Upper lobe of right lung (tissue), 1 donor: ENCODE results near the gene GABARAPL2. TPM values are rescaled to one million over a fixed set of nuclear protein-coding genes. Genes with fewer than 3 reads are reported as not detected.

Source experiments
- ATAC-seq: fragments of 200-7000 bp; cut with Tn5 transposase; one replicate; pipeline ENCODE4 v1.9.1; 2020; ENCODE audit warnings: mild to moderate bottlenecking, moderate library complexity
- DNase-seq: peaks from one replicate; pipeline ENCODE4 v3.0.0-alpha.2; 2020
- H3K27ac ChIP-seq: fragments of 200-600 bp; one replicate; pipeline ENCODE4 v1.8.0; 2022
- H3K27me3 ChIP-seq: fragments of 200-600 bp; one replicate; pipeline ENCODE4 v1.8.0; 2022; ENCODE audit warnings: mild to moderate bottlenecking
- H3K36me3 ChIP-seq: fragments of 200-600 bp; one replicate; pipeline ENCODE4 v1.8.0; 2022
- H3K4me1 ChIP-seq: fragments of 200-600 bp; one replicate; pipeline ENCODE4 v1.8.0; 2022
- H3K4me3 ChIP-seq: fragments of 200-600 bp; one replicate; pipeline ENCODE4 v1.8.0; 2022; ENCODE audit warnings: mild to moderate bottlenecking
- H3K9me3 ChIP-seq: fragments of 200-600 bp; one replicate; pipeline ENCODE4 v1.8.0; 2022
- intact Hi-C: fragments of 100-400 bp; cut with DNase I; formaldehyde crosslinking; loops from one replicate; pipeline ENCODE4 v1.11.0; 2022
- total RNA-seq: library from RNA; stranded (reverse); fragmentation: NEBNext Ultra II Directional; extraction: Animal tissue kit (Norgen Biotek cat#: 25700); gene quantifications from one replicate; pipeline ENCODE4 v1.2.1, GENCODE V29; 2021
- TF ChIP-seq, protein P1 (sequence below): fragments of 200-600 bp; IDR thresholded peaks from one replicate; pipeline ENCODE4 v1.8.0; 2022; ENCODE audit warnings: antibody characterized with exemption
- donor health status: DM: no; HTN: yes; CAD: no; lungs with severe emphysema.

Gene GABARAPL2
- total RNA-seq, 1 donor from 2014 or later, result 109 TPM

DNA sequence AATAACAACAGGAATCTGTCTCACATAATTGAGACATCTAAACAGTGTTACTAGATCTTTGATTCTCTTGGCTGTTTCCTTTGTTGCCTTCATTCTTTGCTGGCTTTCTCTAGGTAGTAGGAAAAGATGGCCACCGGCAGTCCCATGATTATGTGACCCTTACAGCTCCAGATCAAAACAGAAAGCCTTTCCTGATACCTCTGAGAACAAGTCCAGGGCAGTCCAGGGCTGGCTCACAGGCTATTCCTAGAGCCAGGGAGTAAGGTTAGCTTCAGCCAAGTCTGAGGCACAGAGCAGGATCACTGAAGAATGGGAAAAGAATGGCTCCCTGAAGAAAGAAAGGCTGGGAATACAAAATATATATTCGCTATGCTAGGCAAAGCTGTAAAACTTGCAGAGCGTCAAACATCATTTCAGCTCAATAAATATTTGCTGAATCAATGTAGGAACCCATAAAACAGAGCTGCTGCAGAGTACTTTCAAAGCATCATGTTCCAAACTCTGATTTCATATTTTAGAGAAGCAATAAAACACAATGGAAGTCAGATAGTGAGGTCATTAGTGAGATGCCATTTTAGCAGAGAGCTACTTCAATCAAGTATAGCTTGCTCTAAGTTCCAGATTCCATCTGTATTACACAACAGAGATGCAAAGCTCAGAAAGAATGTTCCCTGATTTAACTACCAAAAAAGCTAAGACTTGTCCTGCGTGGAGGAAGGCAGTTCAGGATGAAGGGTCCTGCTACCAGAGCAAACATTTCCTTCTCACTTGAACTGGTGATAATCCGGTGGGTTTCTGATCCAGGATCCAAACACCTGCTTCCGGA, 33.5 kb downstream of the GABARAPL2 start:
- no peak for ATAC-seq
- no peak for DNase-seq
- Histone ChIP-seq H3K27me3 (no peaks in the 10 kb centered on the region), H3K4me3 (no peak overlapping the region), H3K36me3 (peaks cover 60% of the 10 kb centered on the region), H3K27ac (no peak overlapping the region), H3K4me1 (no peaks in the 10 kb centered on the region), H3K9me3 (no peaks in the 10 kb centered on the region)
- intact Hi-C loops, result no loop called here
- TF ChIP-seq, protein P1, sequence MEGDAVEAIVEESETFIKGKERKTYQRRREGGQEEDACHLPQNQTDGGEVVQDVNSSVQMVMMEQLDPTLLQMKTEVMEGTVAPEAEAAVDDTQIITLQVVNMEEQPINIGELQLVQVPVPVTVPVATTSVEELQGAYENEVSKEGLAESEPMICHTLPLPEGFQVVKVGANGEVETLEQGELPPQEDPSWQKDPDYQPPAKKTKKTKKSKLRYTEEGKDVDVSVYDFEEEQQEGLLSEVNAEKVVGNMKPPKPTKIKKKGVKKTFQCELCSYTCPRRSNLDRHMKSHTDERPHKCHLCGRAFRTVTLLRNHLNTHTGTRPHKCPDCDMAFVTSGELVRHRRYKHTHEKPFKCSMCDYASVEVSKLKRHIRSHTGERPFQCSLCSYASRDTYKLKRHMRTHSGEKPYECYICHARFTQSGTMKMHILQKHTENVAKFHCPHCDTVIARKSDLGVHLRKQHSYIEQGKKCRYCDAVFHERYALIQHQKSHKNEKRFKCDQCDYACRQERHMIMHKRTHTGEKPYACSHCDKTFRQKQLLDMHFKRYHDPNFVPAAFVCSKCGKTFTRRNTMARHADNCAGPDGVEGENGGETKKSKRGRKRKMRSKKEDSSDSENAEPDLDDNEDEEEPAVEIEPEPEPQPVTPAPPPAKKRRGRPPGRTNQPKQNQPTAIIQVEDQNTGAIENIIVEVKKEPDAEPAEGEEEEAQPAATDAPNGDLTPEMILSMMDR, result no peak

DNA sequence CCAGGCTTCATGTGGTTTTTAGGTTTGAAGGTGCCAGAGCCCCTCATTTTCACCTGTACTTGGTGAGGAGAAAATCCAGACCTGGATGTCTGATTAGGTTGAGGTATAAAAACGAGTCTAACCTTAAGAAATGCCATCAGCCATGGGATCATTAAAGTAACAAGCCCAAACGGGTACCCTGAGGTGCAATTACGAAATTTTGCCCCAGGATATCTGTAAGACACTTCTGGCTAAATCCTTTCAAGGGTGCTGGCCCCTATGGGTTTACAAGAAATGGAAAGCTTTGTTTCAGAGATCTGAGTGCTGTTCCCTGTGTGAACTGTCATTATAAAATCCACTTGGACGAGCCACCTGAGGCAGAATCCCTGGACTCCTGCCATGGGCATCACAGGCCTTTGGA, 37.1 kb downstream of the GABARAPL2 start:
- Histone ChIP-seq H3K27ac (no peak overlapping the region), H3K36me3 (peaks cover 74% of the 10 kb centered on the region), H3K9me3 (no peaks in the 10 kb centered on the region), H3K4me3 (no peak overlapping the region), H3K27me3 (no peaks in the 10 kb centered on the region), H3K4me1 (no peaks in the 10 kb centered on the region)
- DNase-seq, result no peak
- no peak for ATAC-seq
- intact Hi-C loops, result no loop called here
- TF ChIP-seq, protein P1, result no peak

DNA sequence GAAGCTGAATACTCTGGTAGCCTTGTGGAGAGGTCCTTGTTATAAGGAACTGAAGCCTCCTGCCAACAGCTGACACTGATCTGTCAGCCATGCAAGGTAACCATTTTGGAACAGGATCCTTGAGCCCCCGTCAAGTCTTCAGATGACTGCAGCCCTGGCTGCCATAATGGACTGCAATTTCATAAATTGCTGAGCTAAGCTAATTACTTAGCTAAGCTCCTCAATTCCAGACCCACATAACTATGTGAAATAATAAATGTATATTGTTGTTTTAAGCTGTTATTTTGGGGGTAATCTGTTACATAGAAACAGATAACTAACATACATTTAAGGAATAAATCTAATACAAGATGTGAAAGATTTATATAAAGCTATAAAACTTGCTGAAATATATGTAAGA, 40.3 kb downstream of the GABARAPL2 start:
- DNase-seq (no peak), ATAC-seq (no peak)
- Histone ChIP-seq H3K4me3 (no peak overlapping the region), H3K27me3 (no peaks in the 10 kb centered on the region), H3K27ac (no peak overlapping the region), H3K36me3 (peaks cover 79% of the 10 kb centered on the region), H3K4me1 (no peaks in the 10 kb centered on the region), H3K9me3 (no peaks in the 10 kb centered on the region)
- TF ChIP-seq, protein P1, result no peak
- intact Hi-C loops, result no loop called here

DNA sequence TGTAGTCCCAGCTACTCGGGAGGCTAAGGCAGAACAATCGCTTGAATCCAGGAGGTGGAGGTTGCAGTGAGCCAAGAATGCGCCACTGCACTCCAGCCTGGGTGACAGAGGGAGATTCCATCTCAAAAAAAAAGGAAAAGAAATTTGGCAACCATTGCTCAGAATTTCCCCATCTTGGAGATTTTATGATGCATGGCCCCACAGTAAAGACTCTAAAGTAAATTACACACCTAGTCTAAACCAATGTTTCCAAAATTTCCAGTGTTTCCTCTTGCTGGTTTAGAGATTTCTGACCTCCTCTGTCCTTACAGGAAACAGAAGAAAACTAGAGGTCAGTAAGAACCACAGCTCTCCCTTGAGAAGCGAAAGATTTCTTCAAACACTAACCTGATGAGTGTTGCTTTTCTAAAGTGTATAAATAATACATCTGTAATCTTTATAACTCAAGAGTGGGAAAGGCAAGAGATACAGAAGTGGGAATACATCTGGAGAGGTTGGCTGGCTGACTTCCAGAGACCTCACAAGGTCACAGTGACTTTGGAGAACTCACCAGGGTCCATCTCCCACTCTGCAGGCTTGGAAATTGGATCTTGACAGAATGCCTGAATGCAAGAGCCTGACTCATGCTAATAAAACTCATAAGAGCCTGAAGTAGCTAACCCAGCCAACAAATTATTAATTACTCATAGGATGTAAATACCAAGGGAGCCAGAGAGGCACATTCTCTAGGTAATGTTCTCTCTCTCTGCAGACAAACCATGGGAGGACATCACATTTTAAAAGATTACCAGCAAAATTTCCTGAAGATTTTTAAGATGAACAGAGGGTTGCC, 48.1 kb downstream of the GABARAPL2 start:
- no peaks in the 10 kb centered on the region for H3K27me3 ChIP-seq
- no peaks in the 10 kb centered on the region for H3K4me1 ChIP-seq
- no peaks in the 10 kb centered on the region for H3K9me3 ChIP-seq
- TF ChIP-seq, protein P1, result no peak
- no peak overlapping the region for H3K27ac ChIP-seq
- H3K36me3 ChIP-seq, result peaks cover 96% of the 10 kb centered on the region
- ATAC-seq, result no peak
- intact Hi-C loops, result no loop called here
- DNase-seq, result no peak
- no peak overlapping the region for H3K4me3 ChIP-seq

DNA sequence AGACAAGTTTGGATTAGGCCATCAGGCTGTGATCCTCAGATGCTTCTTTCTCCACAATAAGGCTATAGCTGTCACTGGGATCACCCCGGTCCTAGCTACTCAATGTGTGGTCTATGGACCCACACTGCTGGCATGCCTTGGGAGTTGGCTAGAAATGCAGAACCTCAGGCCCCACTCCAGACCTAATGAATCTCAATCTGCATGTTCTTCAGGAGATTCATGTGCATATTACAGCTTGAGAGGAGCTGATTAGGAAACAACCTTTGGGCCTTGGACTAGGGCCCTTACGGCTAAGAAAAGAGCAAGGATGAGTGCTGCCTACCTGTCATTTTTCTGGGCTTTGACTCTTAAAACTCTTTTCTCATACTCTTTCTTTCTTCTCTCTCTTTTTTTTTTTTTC, 49.4 kb downstream of the GABARAPL2 start:
- H3K27ac ChIP-seq, result no peak overlapping the region
- ATAC-seq (no peak), DNase-seq (no peak)
- intact Hi-C loops, result no loop called here
- peaks cover 94% of the 10 kb centered on the region for H3K36me3 ChIP-seq
- no peaks in the 10 kb centered on the region for H3K9me3 ChIP-seq
- TF ChIP-seq, protein P1, result no peak
- no peaks in the 10 kb centered on the region for H3K27me3 ChIP-seq
- no peaks in the 10 kb centered on the region for H3K4me1 ChIP-seq
- H3K4me3 ChIP-seq, result no peak overlapping the region
